Right lobe of liver (tissue), 6 donors: ENCODE data around the gene DMKN. TPM values are rescaled to one million over a fixed set of nuclear protein-coding genes. Genes with fewer than 3 reads are reported as not detected.

Experiments used
- ATAC-seq, 4 donors: fragments of 200-7000 bp; cut with Tn5 transposase; one replicate each; pipeline ENCODE4 v1.9.1; 2020; ENCODE audit warnings: mild to moderate bottlenecking in 4 of 4, moderate library complexity in 4 of 4
- DNase-seq, 3 donors: peaks; one replicate each; pipeline ENCODE4 v3.0.0-alpha.2; 2020
- H3K27ac ChIP-seq, 3 donors: fragments of 200-600 bp; one replicate each; pipeline ENCODE4 v1.8.0; 2022
- H3K27me3 ChIP-seq, 2 donors: fragments of 200-600 bp; one replicate each; pipeline ENCODE4 v1.8.0; 2022
- H3K36me3 ChIP-seq, 4 donors: fragments of 200-600 bp; sonication (generic) in 1 of 4; one replicate each; pipeline versions ENCODE4 v1.5.1 to v1.8.0; 2017 to 2022; ENCODE audit warnings: control low read depth in 1 of 4
- H3K4me1 ChIP-seq, 4 donors: fragments of 200-600 bp; sonication (generic) in 1 of 4; one replicate each; pipeline versions ENCODE4 v1.5.1 to v1.8.0; 2017 to 2022; ENCODE audit warnings: control low read depth in 1 of 4
- H3K4me3 ChIP-seq, 3 donors: fragments of 200-600 bp; one replicate each; pipeline ENCODE4 v1.8.0; 2022
- H3K9me3 ChIP-seq, 4 donors: fragments of 200-600 bp; sonication (generic) in 1 of 4; one replicate each; pipeline versions ENCODE4 v1.5.1 to v1.8.0; 2017 to 2022; ENCODE audit warnings: control low read depth in 1 of 4
- POLR2A ChIP-seq: fragments of 450-650 bp; IDR thresholded peaks from one replicate; pipeline ENCODE4 v1.6.1; 2017; ENCODE audit warnings: antibody characterized with exemption, mild to moderate bottlenecking
- WGBS: methylation state at CpG from one replicate; pipeline ENCODE4 v1.1.6; 2018; ENCODE audit warnings: low coverage, low lambda C conversion rate; ENCODE audit not compliant: insufficient coverage; ENCODE audit errors: missing lambda C conversion rate; 5-methylcytosine and 5-hydroxymethylcytosine counted together
- intact Hi-C, 2 donors: fragments of 100-400 bp; cut with DNase I; formaldehyde crosslinking; loops; one replicate each; pipeline versions ENCODE4 v1.11.2 to v1.14.1; 2022
- total RNA-seq, 6 experiments: library from RNA; depleted of rRNA in 2 of 6; stranded (reverse); fragments of >200 nt in 2 of 6; fragmentation: NEBNext Ultra II Directional in 3 of 6; extraction: Animal tissue kit (Norgen Biotek cat#: 25700) in 3 of 6; gene quantifications; one replicate each; pipeline versions ENCODE4 v1.1.0 to v1.2.4, GENCODE V29; 2016 to 2023
- TF ChIP-seq, protein P1 (sequence below), 4 donors: fragments of 200-600 bp in 3 of 4; fragments of 450-650 bp in 1 of 4; IDR thresholded peaks; one replicate each; pipeline versions ENCODE4 v1.5.1 to v1.8.0; 2016 to 2022; ENCODE audit warnings: antibody characterized with exemption in 4 of 4, mild to moderate bottlenecking in 2 of 4
- donor health status: DM: no; HTN: yes; CAD: no.
- donor health status: DM: no; HTN: no; CAD: no.
- donor health status: DM: no; HTN: no; CAD: no.
- donor health status: DM: no; HTN: yes; CAD: no.
- donor health status: DM: no; HTN: yes; CAD: no.

Gene DMKN
- total RNA-seq, 6 experiments from 2014 or later, result 1.0 to 4.0 (median 2.0) TPM

GRCh38 chr19:35497406-35497805 lies 16.0 kb downstream of the DMKN start:
- TF ChIP-seq, protein P1, sequence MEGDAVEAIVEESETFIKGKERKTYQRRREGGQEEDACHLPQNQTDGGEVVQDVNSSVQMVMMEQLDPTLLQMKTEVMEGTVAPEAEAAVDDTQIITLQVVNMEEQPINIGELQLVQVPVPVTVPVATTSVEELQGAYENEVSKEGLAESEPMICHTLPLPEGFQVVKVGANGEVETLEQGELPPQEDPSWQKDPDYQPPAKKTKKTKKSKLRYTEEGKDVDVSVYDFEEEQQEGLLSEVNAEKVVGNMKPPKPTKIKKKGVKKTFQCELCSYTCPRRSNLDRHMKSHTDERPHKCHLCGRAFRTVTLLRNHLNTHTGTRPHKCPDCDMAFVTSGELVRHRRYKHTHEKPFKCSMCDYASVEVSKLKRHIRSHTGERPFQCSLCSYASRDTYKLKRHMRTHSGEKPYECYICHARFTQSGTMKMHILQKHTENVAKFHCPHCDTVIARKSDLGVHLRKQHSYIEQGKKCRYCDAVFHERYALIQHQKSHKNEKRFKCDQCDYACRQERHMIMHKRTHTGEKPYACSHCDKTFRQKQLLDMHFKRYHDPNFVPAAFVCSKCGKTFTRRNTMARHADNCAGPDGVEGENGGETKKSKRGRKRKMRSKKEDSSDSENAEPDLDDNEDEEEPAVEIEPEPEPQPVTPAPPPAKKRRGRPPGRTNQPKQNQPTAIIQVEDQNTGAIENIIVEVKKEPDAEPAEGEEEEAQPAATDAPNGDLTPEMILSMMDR (IDR thresholded peaks at IDR 0.05), result no peak
- TF ChIP-seq POLR2A, result no peak
- Histone ChIP-seq H3K4me1 (no peaks in the 10 kb centered on the region), H3K27me3 (no peaks in the 10 kb centered on the region), H3K36me3 (no peaks in the 10 kb centered on the region), H3K4me3 (no peak overlapping the region), H3K9me3 (no peaks in the 10 kb centered on the region), H3K27ac (no peak overlapping the region)
- DNase-seq (no peak), ATAC-seq (no peak)
- intact Hi-C loops, result loop anchor here in 1 of 2 donors (10.0 kb wide), 1 partner anchor 143 kb away; the partner anchor contains the start of gene FFAR3
- WGBS, result 90% methylated on average over 10 of the region's 14 CpGs

GRCh38 chr19:35495107-35496064 lies 18.1 kb downstream of the DMKN start:
- Histone ChIP-seq H3K4me3 (no peak overlapping the region), H3K4me1 (no peaks in the 10 kb centered on the region), H3K9me3 (no peaks in the 10 kb centered on the region), H3K27me3 (no peaks in the 10 kb centered on the region), H3K36me3 (no peaks in the 10 kb centered on the region), H3K27ac (no peak overlapping the region)
- intact Hi-C loops, result loop anchor here in 1 of 2 donors (10.0 kb wide), 1 partner anchor 141 kb away; the partner anchor contains the start of gene FFAR3
- TF ChIP-seq, protein P1 (IDR thresholded peaks at IDR 0.05), result peak; percentile 95 to 98 (median 98)
- TF ChIP-seq POLR2A, result no peak
- 0% methylated on average over 10 of the region's 30 CpGs for WGBS
- DNase-seq (peak; percentile 65 to 78 (median 71)), ATAC-seq (peak; percentile 95 to 99 (median 98))

DNA sequence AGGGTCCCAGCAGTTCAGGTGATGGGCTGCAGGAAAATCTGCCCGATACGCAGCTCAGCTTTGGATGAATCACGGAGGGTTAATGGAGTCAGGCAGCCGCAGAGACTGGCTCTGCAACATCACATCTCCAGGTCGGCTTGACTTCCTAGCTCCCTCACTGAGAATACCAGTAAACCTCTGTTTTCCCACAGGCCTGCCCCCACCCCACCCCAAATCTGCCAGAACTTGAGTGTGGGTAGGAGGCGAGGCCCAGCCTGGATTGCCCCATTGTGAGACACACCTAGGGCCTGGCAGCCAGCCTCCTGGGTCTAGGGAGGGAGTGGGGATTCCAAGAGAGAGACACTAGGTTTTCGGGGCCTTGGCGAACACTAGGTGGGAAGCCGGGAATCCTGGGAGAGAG lies 19.5 kb downstream of the DMKN start:
- Histone ChIP-seq H3K27me3 (no peaks in the 10 kb centered on the region), H3K4me1 (no peaks in the 10 kb centered on the region), H3K36me3 (no peaks in the 10 kb centered on the region), H3K27ac (no peak overlapping the region), H3K9me3 (no peaks in the 10 kb centered on the region), H3K4me3 (no peak overlapping the region)
- ATAC-seq (no peak), DNase-seq (no peak)
- WGBS, result no CpG with 5 or more reads among the region's 9 CpGs
- intact Hi-C loops, result loop anchor here in 1 of 2 donors (10.0 kb wide), 1 partner anchor 139 kb away; the partner anchor contains the start of gene FFAR3
- TF ChIP-seq POLR2A, result no peak
- TF ChIP-seq, protein P1 (IDR thresholded peaks at IDR 0.05), result no peak

- H3K9me3 ChIP-seq, result no peaks in the 10 kb centered on the region
- H3K4me3 ChIP-seq, result no peak overlapping the region
- ATAC-seq (no peak), DNase-seq (no peak)
- H3K36me3 ChIP-seq, result no peaks in the 10 kb centered on the region
- H3K27ac ChIP-seq, result no peak overlapping the region
- intact Hi-C loops, result loop anchor here in 1 of 2 donors (10.0 kb wide), 1 partner anchor 137 kb away; the partner anchor contains the start of gene FFAR3
- H3K4me1 ChIP-seq, result no peaks in the 10 kb centered on the region
- no peak for TF ChIP-seq POLR2A
- TF ChIP-seq, protein P1 (IDR thresholded peaks at IDR 0.05), result no peak
- WGBS, result 69% methylated on average over 3 of the region's 9 CpGs
- no peaks in the 10 kb centered on the region for H3K27me3 ChIP-seq
These were observed 21.6 kb downstream of the DMKN start for GRCh38 chr19:35491836-35492360.
